ENCODE data around the gene ZFPL1. TPM values are rescaled to one million over a fixed set of nuclear protein-coding genes. Genes with fewer than 3 reads are reported as not detected.

The ZFPL1 gene
- total RNA-seq, 4 donors from 2014 or later = 24.1 to 50.7 (median 43.7) TPM

GRCh38 chr11:65108469-65109123 lies 24.6 kb downstream of the ZFPL1 start:
- intact Hi-C loops (cut with DNase I) = no loop called here
- TF ChIP-seq EP300 (IDR thresholded peaks at IDR 0.05) (no peak), POLR2AphosphoS5 (IDR thresholded peaks at IDR 0.05) (no peak), POLR2A (IDR thresholded peaks at IDR 0.05; ENCODE audit: low read depth) (no peak)
- TF ChIP-seq, protein P1, sequence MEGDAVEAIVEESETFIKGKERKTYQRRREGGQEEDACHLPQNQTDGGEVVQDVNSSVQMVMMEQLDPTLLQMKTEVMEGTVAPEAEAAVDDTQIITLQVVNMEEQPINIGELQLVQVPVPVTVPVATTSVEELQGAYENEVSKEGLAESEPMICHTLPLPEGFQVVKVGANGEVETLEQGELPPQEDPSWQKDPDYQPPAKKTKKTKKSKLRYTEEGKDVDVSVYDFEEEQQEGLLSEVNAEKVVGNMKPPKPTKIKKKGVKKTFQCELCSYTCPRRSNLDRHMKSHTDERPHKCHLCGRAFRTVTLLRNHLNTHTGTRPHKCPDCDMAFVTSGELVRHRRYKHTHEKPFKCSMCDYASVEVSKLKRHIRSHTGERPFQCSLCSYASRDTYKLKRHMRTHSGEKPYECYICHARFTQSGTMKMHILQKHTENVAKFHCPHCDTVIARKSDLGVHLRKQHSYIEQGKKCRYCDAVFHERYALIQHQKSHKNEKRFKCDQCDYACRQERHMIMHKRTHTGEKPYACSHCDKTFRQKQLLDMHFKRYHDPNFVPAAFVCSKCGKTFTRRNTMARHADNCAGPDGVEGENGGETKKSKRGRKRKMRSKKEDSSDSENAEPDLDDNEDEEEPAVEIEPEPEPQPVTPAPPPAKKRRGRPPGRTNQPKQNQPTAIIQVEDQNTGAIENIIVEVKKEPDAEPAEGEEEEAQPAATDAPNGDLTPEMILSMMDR (IDR thresholded peaks at IDR 0.05) = no peak
- Histone ChIP-seq H3K4me3 (no peak overlapping the region), H3K4me1 (peaks cover 36 to 45% (median 38%) of the 10 kb centered on the region in 4 donors), H3K27ac (replicated peaks in 1 of 4) (no peak overlapping the region), H3K9me3 (no peaks in the 10 kb centered on the region), H3K27me3 (no peaks in the 10 kb centered on the region), H3K36me3 (peaks cover 25 to 47% (median 41%) of the 10 kb centered on the region in 4 donors)
- DNase-seq (ENCODE audit: extremely low spot score) = no peak
- WGBS = 93% methylated on average over 3 of the region's 38 CpGs

DNA sequence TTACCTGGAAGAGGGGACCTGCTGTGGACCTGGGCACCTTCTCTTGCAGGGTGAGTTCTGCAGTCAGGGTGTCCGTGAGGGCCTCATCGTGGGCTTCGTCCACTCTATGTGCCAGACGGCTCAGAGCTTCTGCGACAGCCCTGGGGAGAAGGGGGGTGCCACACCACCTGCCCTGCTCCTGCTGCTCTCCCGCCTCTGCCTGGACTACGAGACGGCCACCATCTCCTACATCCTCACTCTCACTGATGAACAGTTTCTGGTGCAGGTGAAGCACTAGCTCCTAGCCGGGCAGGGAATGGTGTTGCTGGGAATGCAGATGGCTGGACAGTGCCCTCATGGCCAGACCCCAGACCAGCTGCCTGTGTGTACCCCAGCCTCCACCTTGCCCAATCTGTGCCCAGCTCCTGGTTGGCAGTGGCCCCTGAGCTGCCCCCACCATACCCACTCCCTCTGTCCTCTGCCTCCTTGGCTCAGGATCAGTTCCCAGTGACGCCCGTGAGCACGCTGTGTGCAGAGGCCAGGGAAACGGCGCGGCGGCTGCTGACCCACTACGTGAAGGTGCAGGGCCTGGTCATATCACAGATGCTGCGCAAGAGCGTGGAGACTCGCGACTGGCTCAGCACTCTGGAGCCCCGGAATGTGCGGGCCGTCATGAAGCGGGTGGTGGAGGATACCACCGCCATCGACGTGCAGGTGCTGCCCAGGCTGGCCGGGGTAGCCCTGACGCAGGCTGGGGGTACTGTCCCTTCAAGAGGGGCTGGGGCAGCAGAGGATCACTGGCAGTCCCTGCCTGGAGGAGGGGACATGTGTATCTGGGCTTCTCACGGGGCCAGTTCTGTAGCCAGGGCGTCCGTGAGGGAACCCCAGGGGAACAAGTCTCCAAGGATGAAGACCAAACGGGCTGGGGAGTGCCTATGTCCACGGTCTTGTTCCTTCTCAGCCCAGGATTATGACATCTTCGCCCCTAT lies 25.5 kb downstream of the ZFPL1 start:
- Histone ChIP-seq H3K36me3 (peaks cover 25 to 47% (median 43%) of the 10 kb centered on the region in 4 donors), H3K27ac (replicated peaks in 1 of 4) (no peak overlapping the region)
- DNase-seq (ENCODE audit: extremely low spot score) = no peak

GRCh38 chr11:65110354-65110861 lies 26.4 kb downstream of the ZFPL1 start:
- TF ChIP-seq, protein P1 (IDR thresholded peaks at IDR 0.05) = peak in 2 of 3 experiments; percentile 99 to 100
- TF ChIP-seq EP300 (IDR thresholded peaks at IDR 0.05) (no peak), POLR2AphosphoS5 (IDR thresholded peaks at IDR 0.05) (peak; percentile 16 to 71), POLR2A (IDR thresholded peaks at IDR 0.05; ENCODE audit: low read depth) (no peak)
- peaks cover 37 to 43% (median 38%) of the 10 kb centered on the region in 4 donors for H3K4me1 ChIP-seq
- intact Hi-C loops (cut with DNase I) = loop anchor here (5.0 kb wide), 1 partner anchor 98 kb away; the partner anchor contains the start of gene ARL2
- H3K27me3 ChIP-seq = no peaks in the 10 kb centered on the region
- H3K36me3 ChIP-seq = peaks cover 23 to 52% (median 40%) of the 10 kb centered on the region in 4 donors
- peak overlapping the region; percentile 77 to 87 (median 84) for H3K27ac ChIP-seq (replicated peaks in 1 of 4)
- peak overlapping the region in 1 of 4 donors; percentile 19 for H3K4me3 ChIP-seq
- 0% methylated on average over 4 of the region's 18 CpGs for WGBS
- peak; percentile 98 for DNase-seq (ENCODE audit: extremely low spot score)
- no peaks in the 10 kb centered on the region for H3K9me3 ChIP-seq

More for the DNA sequence above, 25.5 kb downstream of the ZFPL1 start:
- H3K27me3 ChIP-seq = no peaks in the 10 kb centered on the region
- no peak for TF ChIP-seq POLR2A (IDR thresholded peaks at IDR 0.05; ENCODE audit: low read depth)
- TF ChIP-seq EP300 (IDR thresholded peaks at IDR 0.05) = no peak
- no peak for TF ChIP-seq POLR2AphosphoS5 (IDR thresholded peaks at IDR 0.05)
- TF ChIP-seq, protein P1 (IDR thresholded peaks at IDR 0.05) = no peak
- WGBS = 86% methylated on average over 19 of the region's 36 CpGs
- H3K9me3 ChIP-seq = no peaks in the 10 kb centered on the region
- H3K4me3 ChIP-seq = no peak overlapping the region
- intact Hi-C loops (cut with DNase I) = loop anchor here (5.0 kb wide), 1 partner anchor 97 kb away; the partner anchor contains the start of gene ARL2
- H3K4me1 ChIP-seq = peaks cover 36 to 47% (median 38%) of the 10 kb centered on the region in 4 donors

DNA sequence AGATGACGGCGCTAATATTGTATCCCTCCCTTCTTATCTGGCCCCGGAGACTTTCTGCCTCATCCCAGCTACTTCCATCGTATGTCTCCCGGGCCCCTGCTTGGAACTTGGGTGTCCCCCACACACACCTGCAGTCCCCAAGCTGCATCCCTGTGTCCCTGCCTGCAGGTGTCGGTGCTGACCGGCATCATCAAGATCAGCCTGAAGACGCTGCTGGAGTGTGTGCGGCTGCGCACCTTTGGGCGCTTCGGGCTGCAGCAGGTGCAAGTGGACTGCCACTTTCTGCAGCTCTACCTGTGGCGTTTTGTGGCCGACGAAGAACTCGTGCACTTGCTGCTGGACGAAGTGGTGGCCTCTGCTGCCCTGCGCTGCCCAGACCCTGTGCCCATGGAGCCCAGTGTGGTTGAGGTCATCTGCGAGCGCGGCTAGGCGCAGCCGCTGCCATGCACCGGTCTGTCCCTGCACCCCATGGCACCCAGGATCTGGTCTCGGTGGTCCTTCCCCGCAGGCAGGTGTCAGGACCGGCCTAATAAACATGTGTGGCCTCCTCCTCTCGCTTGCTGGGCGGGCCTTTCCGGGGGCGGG lies 27.2 kb downstream of the ZFPL1 start:
- TF ChIP-seq EP300 (IDR thresholded peaks at IDR 0.05) = no peak
- no peak for TF ChIP-seq POLR2AphosphoS5 (IDR thresholded peaks at IDR 0.05)
- TF ChIP-seq POLR2A (IDR thresholded peaks at IDR 0.05; ENCODE audit: low read depth) = no peak
- TF ChIP-seq, protein P1 (IDR thresholded peaks at IDR 0.05) = no peak
- peak overlapping the region; percentile 52 to 65 (median 58) for H3K4me3 ChIP-seq
- intact Hi-C loops (cut with DNase I) = loop anchor here (5.0 kb wide), 1 partner anchor 99 kb away; the partner anchor contains the start of gene ARL2
- H3K9me3 ChIP-seq = no peaks in the 10 kb centered on the region
- 90% methylated on average over 7 of the region's 31 CpGs for WGBS
- H3K27ac ChIP-seq (replicated peaks in 1 of 4) = peak overlapping the region; percentile 77 to 87 (median 84)
- H3K4me1 ChIP-seq = peaks cover 41 to 52% (median 45%) of the 10 kb centered on the region in 4 donors
- H3K27me3 ChIP-seq = no peaks in the 10 kb centered on the region
- H3K36me3 ChIP-seq = peaks cover 20 to 52% (median 42%) of the 10 kb centered on the region in 4 donors
- no peak for DNase-seq (ENCODE audit: extremely low spot score)

Measured in esophagus muscularis mucosa (tissue), 4 donors.